Left ventricle myocardium inferior (tissue), 1 donor: ENCODE measurements around the gene GABRG3. TPM values are rescaled to one million over a fixed set of nuclear protein-coding genes. Genes with fewer than 3 reads are reported as not detected.
"Not testable (repeated sequence)": the region's sequence is repeated elsewhere in the genome, so short reads cannot be mapped to it uniquely, and the experiment has no call there.

Experiments used
- DNase-seq: peaks from one replicate; pipeline ENCODE4 v3.0.0-alpha.2; 2020
- H3K27ac ChIP-seq: fragments of 200-600 bp; replicated peaks from 2 replicates; pipeline ENCODE4 v1.8.0; 2021
- H3K27me3 ChIP-seq: fragments of 200-600 bp; 2 replicates; pipeline ENCODE4 v1.8.0; 2021; ENCODE audit warnings: low read depth
- H3K36me3 ChIP-seq: fragments of 200-600 bp; 2 replicates; pipeline ENCODE4 v1.8.0; 2021
- H3K4me1 ChIP-seq: fragments of 200-600 bp; 2 replicates; pipeline ENCODE4 v1.8.0; 2021
- H3K4me3 ChIP-seq: fragments of 200-600 bp; 2 replicates; pipeline ENCODE4 v1.8.0; 2021; ENCODE audit warnings: mild to moderate bottlenecking, moderate library complexity
- H3K9me3 ChIP-seq: fragments of 200-600 bp; replicated peaks from 2 replicates; pipeline ENCODE4 v1.8.0; 2021
- intact Hi-C: fragments of 100-400 bp; cut with micrococcal nuclease; formaldehyde crosslinking; loops from one replicate; pipeline ENCODE4 v1.11.0; 2022
- total RNA-seq: library from RNA; stranded (reverse); fragmentation: NEBNext Ultra II Directional; extraction: Animal tissue kit (Norgen Biotek cat#: 25700); gene quantifications from one replicate; pipeline ENCODE4 v1.2.1, GENCODE V29; 2021
- TF ChIP-seq, protein P1 (sequence below): fragments of 200-600 bp; IDR thresholded peaks from 2 replicates; pipeline ENCODE4 v1.8.0; 2021; ENCODE audit warnings: antibody characterized with exemption, mild to moderate bottlenecking, borderline replicate concordance
- donor health status: DM: no; HTN: yes; CAD: no; lungs with severe emphysema.

The GABRG3 gene
- total RNA-seq, 1 donor from 2014 or later, result not detected

DNA sequence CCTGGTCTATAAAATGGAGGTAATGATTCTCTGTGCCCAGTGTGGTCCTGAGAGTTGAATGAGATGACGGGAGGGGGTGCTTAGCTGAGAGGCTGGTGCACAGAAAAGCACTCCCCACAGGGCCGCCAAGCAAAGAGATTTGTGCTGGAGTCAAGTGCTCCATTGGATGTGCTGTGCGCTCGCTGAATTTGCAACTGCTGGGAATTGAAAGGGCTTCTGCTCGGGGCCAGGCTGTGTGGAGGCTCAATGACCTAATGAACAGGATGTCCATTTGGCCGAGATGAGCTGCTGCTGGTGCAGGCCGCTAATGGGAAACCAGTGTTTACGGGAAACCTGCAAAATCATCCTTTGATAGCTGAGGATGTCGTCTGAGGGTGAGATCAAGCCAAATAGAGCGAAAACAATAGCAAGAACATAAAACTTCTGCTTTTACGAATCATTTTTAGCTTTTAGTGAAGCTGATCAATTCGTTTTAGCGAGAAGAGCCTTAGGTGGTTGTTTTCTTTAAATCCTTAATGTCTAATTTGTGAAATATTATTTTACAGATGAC lies 211.7 kb downstream of the GABRG3 start:
- intact Hi-C loops, result no loop called here
- TF ChIP-seq, protein P1, sequence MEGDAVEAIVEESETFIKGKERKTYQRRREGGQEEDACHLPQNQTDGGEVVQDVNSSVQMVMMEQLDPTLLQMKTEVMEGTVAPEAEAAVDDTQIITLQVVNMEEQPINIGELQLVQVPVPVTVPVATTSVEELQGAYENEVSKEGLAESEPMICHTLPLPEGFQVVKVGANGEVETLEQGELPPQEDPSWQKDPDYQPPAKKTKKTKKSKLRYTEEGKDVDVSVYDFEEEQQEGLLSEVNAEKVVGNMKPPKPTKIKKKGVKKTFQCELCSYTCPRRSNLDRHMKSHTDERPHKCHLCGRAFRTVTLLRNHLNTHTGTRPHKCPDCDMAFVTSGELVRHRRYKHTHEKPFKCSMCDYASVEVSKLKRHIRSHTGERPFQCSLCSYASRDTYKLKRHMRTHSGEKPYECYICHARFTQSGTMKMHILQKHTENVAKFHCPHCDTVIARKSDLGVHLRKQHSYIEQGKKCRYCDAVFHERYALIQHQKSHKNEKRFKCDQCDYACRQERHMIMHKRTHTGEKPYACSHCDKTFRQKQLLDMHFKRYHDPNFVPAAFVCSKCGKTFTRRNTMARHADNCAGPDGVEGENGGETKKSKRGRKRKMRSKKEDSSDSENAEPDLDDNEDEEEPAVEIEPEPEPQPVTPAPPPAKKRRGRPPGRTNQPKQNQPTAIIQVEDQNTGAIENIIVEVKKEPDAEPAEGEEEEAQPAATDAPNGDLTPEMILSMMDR, result no peak
- H3K9me3 ChIP-seq, result peaks cover 30% of the 10 kb centered on the region
- no peaks in the 10 kb centered on the region for H3K36me3 ChIP-seq
- H3K4me3 ChIP-seq, result no peak overlapping the region
- no peaks in the 10 kb centered on the region for H3K4me1 ChIP-seq
- no peak for DNase-seq
- no peaks in the 10 kb centered on the region for H3K27me3 ChIP-seq
- no peak overlapping the region for H3K27ac ChIP-seq

DNA sequence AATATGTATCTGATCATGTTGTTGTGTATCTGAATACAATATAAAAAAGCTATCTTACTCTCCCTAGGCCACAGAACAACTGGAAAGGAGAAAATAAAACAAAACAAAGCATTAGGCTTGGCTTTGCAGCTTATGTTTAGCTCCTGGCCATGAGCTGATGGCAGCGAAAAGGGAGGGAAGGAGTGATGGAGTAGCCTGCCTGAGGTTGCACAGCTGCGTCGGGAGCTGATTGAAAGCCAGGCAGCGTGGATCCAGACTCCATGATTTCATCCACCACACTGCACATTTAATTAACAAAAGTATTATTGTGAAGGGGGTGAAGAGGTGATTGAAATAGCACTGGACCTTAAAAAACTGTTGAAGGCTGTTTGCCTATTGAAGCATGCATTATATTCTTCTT lies 212.2 kb downstream of the GABRG3 start:
- intact Hi-C loops, result no loop called here
- no peak for DNase-seq
- peaks cover 25% of the 10 kb centered on the region for H3K9me3 ChIP-seq
- H3K27me3 ChIP-seq, result no peaks in the 10 kb centered on the region
- H3K36me3 ChIP-seq, result no peaks in the 10 kb centered on the region
- no peak overlapping the region for H3K4me3 ChIP-seq
- H3K27ac ChIP-seq, result no peak overlapping the region
- TF ChIP-seq, protein P1, result no peak
- H3K4me1 ChIP-seq, result no peaks in the 10 kb centered on the region

GRCh38 chr15:27191515-27191914 lies 220.5 kb downstream of the GABRG3 start:
- H3K27me3 ChIP-seq, intact Hi-C loops, DNase-seq, H3K36me3 ChIP-seq, H3K27ac ChIP-seq, H3K4me3 ChIP-seq, H3K4me1 ChIP-seq: not testable (repeated sequence)
- H3K9me3 ChIP-seq, result peaks cover 20% of the 10 kb centered on the region

DNA sequence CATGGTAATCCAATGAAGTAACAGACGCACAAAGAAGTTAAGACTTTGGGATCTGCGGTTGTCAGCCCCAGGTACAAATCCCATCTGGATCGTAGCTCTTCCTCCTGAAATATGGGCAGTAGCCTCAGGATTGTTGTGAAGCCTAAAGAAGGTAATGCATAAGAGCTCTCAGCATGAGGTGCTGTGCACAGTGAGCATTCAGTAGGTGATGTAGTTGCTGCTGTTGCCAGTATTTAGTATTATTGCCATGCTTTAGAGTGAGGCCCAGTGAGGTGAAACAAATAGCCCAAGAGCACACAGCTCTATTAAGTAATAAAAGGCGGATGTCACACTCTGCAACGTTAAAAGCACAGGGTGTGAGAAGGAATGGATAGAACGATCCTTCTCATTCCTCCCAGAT lies 225.7 kb downstream of the GABRG3 start:
- no peak for DNase-seq
- TF ChIP-seq, protein P1, result no peak
- H3K27me3 ChIP-seq, result no peaks in the 10 kb centered on the region
- no peaks in the 10 kb centered on the region for H3K4me1 ChIP-seq
- no peak overlapping the region for H3K4me3 ChIP-seq
- intact Hi-C loops, result no loop called here
- peaks cover 6% of the 10 kb centered on the region for H3K9me3 ChIP-seq
- H3K36me3 ChIP-seq, result no peaks in the 10 kb centered on the region
- no peak overlapping the region for H3K27ac ChIP-seq

DNA sequence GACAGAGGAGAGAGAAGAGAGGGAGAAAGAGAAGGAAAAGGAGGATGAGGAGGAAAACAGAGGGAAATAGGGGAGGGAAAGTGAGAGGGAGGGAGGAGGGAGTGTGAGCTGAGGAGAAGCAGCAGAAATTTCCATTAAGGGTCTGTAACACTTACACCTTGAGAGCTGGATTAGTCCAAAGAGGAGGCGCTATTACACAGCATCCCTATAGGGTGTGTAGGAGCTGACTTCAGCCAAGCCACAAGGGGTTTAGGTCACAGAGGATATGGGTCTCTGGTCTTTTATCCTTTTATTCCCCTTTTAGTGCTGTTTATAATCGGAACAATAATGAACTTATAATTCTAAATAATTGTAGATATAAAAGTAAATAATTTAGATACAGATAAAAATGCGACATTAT lies 230.4 kb downstream of the GABRG3 start:
- no peak overlapping the region for H3K27ac ChIP-seq
- H3K36me3 ChIP-seq, result no peaks in the 10 kb centered on the region
- no peaks in the 10 kb centered on the region for H3K4me1 ChIP-seq
- DNase-seq, result no peak
- intact Hi-C loops, result no loop called here
- no peak overlapping the region for H3K4me3 ChIP-seq
- H3K27me3 ChIP-seq, result no peaks in the 10 kb centered on the region
- TF ChIP-seq, protein P1, result no peak
- H3K9me3 ChIP-seq, result peaks cover 4% of the 10 kb centered on the region

GRCh38 chr15:27210176-27210575 lies 239.2 kb downstream of the GABRG3 start:
- Histone ChIP-seq H3K27ac (no peak overlapping the region), H3K4me1 (no peaks in the 10 kb centered on the region), H3K27me3 (peaks cover 4% of the 10 kb centered on the region), H3K36me3 (no peaks in the 10 kb centered on the region), H3K4me3 (no peak overlapping the region), H3K9me3 (no peaks in the 10 kb centered on the region)
- TF ChIP-seq, protein P1, result no peak
- no peak for DNase-seq
- intact Hi-C loops, result no loop called here
